Colon (tissue), 2 donors: Measurements from ENCODE around the gene ZNF217.
"Not testable (repeated sequence)": the region's sequence is repeated elsewhere in the genome, so short reads cannot be mapped to it uniquely, and the experiment has no call there.

Experiments used
- FAIRE-seq: peaks from 2 replicates; lab custom pipeline; 2012; peaks lifted over from hg19 to GRCh38; lab: Jason Lieb, UNC
- donor health status: control.
- donor health status: control.

Gene ZNF217

GRCh38 chr20:53565254-53565653, 28.4 kb downstream of the ZNF217 start:
- no peak for FAIRE-seq

- not testable (repeated sequence) for FAIRE-seq
These were observed 31.4 kb downstream of the ZNF217 start for GRCh38 chr20:53562104-53562764.

GRCh38 chr20:53561505-53561904, 32.1 kb downstream of the ZNF217 start:
- no peak for FAIRE-seq

DNA sequence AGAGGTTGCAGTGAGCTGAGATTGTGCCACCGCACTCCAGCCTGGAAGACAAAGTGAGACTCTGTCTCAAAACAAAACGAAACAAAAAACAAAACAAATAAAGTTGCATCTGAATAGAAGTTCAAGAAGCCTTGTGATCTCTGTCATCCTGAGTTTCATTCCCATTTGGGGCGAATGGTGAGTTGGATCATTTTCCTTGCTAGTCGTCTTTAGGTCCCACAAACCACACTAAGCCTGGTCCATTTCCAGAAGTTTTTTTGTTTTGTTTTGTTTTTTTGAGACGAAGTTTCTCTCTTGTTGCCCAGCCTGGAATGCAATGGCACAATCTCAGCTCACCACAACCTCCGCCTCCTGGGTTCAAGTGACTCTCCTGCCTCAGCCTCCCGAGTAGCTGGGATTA, 33.8 kb downstream of the ZNF217 start:
- no peak for FAIRE-seq

GRCh38 chr20:53557130-53557529, 36.5 kb downstream of the ZNF217 start:
- FAIRE-seq = no peak

DNA sequence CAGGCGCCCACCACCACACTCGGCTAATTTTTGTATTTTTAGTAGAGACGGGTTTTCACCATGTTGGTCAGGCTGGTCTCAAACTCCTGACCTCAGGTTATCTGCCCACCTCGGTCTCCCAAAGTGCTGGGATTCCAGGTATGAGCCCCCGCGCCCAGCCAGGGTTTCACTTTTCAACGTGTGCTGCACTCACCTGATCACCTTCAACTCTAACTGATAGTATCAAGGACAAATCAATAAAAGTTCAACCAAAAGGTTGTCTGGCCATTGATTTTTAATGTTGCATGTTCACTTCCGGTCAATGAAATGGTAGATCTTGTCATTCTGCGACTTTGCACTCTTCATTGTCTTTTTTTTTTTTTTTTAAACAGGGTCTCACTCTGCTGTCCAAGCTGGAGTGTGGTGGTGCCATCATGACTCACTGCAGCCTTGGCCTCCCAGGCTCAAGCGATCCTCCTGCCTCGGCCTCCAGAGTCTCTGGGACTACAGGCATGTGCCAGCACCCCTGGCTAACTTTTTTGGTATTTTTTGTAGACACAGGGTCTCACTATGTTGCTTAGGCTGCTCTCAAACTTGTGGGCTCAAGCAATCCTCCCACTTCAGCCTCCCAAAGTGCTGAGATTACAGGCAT, 37.3 kb downstream of the ZNF217 start:
- no peak for FAIRE-seq

- no peak for FAIRE-seq
These were observed 37.8 kb downstream of the ZNF217 start for GRCh38 chr20:53555816-53556215.

GRCh38 chr20:53555081-53555480, 38.6 kb downstream of the ZNF217 start:
- no peak for FAIRE-seq

GRCh38 chr20:53552572-53552893, 41.1 kb downstream of the ZNF217 start:
- not testable (repeated sequence) for FAIRE-seq

- FAIRE-seq = not testable (repeated sequence)
These were observed 41.7 kb downstream of the ZNF217 start for GRCh38 chr20:53551719-53552571.

- no peak for FAIRE-seq
These were observed 43.1 kb downstream of the ZNF217 start for GRCh38 chr20:53550280-53551187.

DNA sequence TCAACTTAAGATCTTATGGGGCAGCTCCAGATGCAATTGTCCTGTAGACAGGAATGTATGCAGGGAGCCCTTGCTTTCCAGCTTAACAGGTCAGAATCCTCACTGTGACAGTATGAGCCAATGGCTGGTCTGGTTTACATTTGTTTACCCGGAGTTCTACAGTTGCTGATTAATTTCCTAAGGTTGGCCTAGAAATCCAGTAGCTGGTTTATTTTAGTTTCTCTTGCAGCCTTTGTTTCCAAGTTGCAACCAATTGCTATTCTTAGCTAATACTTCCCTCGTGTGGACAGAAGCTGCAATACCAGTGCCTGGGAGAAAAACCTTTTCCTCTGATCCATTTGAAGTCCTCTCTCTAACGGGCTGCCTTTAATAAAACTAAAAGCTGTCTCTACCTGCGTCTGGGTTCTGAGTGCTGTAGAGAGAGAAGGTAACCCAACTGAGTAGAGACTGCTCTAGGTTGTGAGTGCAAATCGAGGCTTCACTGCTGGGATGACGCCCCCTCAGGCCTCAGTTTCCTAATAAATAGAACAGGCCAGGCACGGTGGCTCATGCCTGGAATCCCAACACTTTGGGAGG, 45.9 kb downstream of the ZNF217 start:
- no peak for FAIRE-seq

DNA sequence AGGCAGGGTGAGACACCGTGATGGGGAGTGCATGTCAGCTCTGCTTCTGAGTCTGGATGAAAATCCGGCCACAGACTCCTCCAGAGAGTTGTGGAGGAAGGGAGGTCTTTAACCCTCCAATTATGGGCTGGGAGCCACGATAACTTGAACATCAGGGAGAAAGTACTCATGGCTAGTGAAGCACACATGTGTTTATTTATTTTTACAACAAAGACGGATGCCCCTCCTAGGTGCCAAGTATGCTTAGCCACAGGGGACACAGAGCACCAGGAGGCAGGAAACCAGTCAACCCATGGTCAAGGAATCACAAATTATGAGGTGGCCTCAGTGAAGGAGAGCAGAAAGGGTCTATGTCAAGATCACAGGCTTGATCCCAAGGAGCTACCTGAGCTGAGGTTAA, 54.1 kb downstream of the ZNF217 start:
- FAIRE-seq = no peak

GRCh38 chr20:53536382-53536781, 57.3 kb downstream of the ZNF217 start:
- not testable (repeated sequence) for FAIRE-seq

DNA sequence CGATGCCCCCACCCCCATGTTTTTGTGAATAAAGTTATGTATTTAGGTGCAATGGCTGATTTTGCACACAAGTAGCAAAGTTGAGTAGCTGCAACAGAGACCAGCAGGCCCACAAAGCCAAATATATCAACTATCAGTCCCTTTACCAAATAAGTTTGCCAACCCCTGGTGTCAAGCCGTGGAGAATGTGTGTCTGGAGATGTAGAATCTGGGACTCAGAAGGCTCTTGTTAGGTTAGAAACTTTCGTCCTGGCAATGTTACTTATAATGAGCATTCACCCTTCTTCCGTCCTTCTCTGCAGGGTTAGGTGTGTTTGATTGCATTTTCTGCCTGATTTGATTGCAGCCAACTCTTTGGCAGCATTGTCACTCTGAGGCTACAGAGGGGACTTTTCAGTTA, 57.8 kb downstream of the ZNF217 start:
- no peak for FAIRE-seq

GRCh38 chr20:53534037-53534436, 59.6 kb downstream of the ZNF217 start:
- no peak for FAIRE-seq

DNA sequence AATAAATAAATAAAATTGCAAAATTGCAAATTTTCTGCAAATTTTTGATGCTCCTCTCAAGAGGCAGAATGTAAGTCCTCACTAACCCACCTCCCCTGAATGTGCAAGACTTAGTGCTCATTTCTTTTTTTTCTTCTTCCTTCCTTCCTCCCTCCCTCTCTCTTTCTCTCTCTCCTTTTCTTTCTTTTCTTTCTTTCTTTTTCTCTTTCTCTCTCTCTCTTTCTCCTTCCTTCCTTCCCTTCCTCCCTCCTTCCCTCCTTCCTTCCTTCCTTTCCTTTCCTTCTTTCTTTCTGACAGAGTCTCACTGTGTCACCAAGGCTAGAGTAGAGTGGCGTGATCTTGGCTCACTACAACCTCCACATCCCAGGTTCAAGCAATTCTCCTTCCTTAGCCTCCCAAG, 60.1 kb downstream of the ZNF217 start:
- no peak for FAIRE-seq

- FAIRE-seq = not testable (repeated sequence)
These were observed 60.9 kb downstream of the ZNF217 start for GRCh38 chr20:53532654-53533312.

DNA sequence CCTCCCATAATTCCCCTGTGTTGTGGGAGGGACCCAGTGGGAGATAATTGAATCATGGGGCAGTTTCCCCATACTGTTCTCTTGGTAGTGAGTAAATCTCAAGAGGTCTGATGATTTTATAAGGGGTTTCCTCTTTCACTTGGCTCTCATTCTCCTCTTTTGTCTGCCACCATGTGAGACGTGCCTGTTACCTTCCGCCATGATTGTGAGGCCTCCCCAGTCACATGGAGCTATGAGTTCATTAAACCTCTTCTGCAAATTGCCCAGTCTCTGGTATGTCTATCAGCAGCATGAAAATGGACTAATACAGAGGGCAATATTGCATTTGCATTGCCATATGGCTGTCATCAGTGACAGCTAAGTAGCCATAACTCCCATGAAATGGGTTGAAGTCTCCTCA, 63.2 kb downstream of the ZNF217 start:
- FAIRE-seq = no peak

GRCh38 chr20:53529658-53530057, 64.0 kb downstream of the ZNF217 start:
- no peak for FAIRE-seq

- no peak for FAIRE-seq
These were observed 66.4 kb downstream of the ZNF217 start for GRCh38 chr20:53527196-53527595.
